ENCODE measurements around the gene ZNF8.
"Not testable (repeated sequence)": the region's sequence is repeated elsewhere in the genome, so short reads cannot be mapped to it uniquely, and the experiment has no call there.

Gene ZNF8

DNA sequence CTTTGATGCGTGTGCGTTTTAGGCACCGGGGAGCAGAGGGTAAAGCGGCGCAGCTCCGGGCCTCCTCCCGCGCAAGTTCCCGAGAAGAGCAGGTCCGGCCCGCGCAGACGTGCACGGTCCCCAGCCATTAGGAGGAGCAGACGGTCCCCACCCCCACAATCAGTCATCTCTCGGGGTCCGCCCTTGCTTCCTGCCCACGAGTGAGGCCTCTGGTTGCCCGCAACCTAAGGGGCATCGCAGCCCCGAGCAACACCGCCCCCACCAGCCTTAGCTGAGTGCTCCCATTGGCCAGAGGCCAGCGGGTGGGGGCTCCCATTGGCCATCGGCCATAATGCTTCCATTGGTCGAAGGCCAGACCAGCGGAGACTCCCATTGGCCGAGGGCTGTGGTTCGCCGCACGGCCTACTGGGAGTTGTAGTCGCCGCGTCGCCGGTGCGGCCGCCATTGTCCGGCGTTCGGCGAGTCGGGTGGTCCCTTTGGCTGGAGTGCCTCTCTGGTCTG is at the start of gene ZNF8:
Gene ZNF8 (plus strand): TSS at position 415 of the 501 bp plus-strand sequence. CDS start 127 bp downstream, outside the sequence.
- peak; percentile 92 to 96 (median 94) for DNase-seq

DNA sequence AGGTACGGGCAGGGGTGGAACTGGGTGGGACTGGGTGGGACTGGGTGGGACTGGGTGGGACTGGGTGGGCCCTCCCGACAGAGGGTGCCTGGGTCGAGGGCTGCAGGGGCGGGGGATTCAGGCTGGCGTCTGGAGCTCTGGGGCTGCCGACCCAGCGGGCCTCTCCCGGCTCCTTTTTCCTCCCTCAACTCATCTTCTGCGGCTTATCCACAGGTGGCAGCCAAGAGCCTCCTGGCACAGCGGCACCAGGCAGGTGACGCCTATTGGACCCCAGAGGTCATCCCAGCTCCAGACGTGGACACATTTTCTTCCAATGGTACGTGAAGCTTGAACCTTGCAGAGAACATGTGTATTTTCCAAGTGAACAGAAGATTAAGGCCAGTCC is 49.5 kb upstream of the ZNF8 start:
- DNase-seq, result no peak

DNA sequence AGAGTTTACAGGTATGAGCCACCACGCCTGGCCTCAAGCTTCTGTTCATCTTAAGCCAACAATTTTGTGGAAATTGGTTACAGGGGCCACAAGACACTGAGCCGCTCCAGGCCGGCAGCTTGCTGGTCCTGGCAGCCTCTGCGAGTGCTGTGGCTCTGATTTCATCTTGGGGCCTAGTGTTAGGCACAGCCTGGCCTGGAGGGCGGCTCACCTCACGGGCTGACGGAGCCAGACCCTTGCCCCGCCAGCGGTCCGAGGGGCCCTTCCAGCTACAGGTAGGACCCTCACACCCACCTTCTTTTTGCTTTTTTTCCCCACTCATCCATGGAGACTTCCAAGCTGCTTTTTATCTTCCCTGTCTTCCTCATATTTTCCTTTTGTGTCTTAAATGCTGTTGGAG is 41.4 kb upstream of the ZNF8 start:
- no peak for DNase-seq

DNA sequence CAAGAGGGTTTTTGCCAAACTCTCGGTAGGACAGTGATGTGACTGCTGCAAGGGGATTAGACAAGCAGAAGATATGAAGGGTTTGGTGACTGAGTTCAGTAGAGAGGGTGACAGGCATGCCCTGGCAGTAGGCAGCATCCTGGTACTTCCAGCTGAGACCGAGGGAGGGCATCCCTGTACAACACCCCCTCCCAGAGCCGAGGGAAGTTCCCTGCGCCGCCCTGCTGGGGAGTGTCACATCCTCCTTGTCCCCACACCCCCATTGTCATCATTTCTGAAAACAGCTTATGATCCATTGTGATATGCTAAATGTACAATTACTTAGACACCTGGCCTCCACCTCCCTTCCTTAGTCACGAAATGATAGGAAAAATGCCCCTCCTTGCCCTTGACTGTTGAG is 35.4 kb upstream of the ZNF8 start:
- DNase-seq, result no peak

DNA sequence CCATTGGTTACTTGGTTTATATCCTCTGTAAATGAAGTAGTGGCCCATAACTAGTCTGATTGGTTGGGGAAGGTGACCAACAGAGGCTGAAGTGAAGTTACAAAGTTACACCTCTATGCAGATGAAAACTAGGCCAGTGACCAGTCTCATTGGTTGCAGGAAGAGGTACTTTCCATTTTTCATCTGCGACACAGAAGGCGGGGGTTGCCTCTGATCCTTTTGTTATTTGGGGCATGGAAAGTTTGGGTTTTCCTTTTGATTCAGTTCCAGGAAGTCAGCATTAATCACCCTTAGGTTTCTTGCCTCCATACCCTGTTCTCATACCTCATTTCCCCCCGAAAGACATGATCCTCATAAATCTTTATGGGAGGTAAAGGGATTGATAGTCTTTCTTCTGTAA is 29.9 kb upstream of the ZNF8 start:
- no peak for DNase-seq

DNA sequence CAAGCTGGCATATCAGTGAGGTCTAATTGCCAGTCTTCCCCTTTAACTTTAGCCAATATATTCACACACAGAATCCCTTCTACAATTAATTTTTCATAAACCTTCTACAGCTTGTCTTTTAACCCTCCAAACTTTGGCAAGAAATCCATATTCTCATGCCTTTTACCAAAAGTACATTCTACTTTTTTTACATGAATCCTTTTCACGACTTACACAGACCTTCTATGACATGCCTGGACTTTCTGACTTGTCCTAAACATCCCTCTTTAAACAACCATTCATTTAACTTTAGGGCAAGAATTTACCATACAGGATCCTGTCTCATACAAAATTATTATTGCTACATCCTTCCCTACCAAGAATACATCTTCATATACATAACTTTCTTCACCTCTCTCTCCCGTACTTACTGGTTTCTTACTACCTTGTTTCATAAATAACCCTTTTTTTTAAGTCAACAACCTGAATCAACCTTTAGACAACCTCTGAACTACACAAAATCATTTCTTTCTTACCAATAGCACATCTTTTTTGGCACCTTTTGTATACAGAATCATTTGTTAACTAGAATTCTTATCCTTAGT is 26.6 kb upstream of the ZNF8 start:
- no peak for DNase-seq

DNA sequence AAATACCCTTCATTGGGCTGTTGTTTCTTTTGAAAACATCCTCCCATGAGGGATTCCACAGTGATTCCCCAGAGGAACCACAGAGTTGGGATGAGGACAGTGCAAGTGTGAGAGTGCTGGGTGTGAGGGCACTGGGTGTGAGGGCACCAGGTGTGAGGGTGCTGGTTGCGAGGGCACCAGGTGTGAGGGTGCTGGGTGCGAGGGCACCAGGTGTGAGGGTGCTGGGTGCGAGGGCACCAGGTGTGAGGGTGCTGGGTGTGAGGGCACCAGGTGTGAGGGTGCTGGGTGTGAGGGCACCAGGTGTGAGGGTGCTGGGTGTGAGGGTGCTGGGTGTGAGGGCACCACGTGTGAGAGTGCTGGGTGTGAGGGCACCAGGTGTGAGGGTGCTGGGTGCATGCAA is 20.5 kb upstream of the ZNF8 start:
- DNase-seq, result not testable (repeated sequence)

DNA sequence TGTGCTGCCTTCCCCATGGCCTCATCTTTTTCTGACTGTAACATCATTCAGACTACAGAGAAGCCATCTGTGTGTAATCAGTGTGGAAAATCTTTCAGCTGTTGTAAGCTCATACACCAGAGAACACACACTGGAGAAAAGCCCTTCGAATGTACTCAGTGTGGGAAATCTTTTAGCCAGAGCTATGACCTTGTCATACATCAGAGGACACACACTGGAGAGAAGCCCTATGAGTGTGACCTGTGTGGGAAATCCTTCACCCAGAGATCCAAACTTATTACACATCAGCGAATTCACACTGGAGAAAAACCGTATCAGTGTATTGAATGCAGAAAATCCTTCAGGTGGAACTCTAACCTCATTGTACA is 17.2 kb upstream of the ZNF8 start:
- no peak for DNase-seq

DNA sequence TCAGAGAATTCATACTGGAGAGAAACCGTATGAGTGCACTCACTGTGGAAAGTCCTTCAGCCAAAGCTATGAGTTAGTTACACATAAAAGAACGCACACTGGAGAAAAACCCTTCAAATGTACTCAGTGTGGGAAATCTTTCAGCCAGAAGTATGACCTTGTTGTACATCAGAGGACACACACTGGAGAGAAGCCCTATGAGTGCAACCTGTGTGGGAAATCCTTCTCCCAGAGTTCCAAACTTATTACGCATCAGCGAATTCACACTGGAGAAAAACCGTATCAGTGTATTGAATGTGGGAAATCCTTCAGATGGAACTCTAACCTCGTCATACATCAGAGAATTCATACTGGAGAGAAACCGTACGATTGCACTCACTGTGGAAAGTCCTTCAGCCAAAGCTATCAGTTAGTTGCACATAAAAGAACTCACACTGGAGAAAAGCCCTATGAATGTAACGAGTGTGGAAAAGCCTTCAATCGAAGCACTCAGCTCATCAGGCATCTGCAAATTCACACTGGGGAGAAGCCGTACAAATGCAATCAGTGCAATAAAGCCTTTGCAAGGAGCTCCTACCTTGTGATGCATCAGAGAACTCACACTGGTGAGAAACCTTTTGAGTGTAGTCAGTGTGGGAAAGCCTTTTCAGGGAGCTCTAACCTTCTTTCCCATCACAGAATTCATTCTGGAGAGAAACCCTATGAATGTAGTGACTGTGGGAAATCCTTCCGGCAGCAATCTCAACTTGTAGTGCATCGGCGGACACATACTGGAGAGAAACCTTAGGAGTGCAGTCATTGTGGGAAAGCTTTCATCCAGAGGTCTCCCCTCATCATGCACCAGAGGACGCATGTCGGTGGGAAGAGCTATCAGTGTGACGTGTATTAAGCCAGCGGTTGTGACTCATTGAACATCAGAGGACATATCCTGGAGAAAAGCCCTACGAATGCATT is 16.5 kb upstream of the ZNF8 start:
- DNase-seq, result no peak

DNA sequence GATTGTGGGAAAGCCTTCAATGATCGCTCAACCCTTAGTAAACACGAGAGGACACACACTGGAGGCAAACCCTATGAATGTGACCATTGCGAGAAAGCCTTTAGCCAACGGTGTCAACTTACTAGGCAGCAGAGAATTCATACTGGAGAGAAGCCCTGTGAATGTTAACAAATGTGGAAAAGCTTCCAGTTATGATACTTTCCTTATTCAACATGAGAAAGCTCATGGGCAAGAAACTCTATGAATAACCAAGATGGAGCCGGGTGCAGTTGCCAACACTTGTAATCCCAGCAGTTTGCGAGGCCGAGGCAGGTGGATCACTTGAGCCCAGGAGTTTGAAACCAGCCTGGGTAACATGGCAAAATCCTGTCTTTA is 15.8 kb upstream of the ZNF8 start:
- no peak for DNase-seq

DNA sequence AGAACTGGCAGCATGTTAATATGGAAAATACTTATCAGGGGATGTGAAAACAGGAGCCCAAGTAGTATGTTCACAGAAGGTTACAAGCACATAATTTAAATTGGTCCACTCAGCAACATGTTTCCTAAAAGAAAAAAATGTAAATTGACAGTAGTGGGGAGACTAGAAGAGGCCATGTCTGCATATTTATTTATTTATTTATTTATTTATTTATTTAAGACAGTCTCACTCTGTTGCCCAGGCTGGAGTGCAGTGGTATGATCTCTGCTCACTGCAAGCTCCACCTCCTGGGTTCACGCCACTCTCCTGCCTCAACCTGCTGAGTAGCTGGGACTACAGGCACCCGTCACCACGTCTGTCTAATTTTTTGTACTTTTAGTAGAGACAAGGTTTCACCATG is 13.7 kb upstream of the ZNF8 start:
- DNase-seq, result no peak

DNA sequence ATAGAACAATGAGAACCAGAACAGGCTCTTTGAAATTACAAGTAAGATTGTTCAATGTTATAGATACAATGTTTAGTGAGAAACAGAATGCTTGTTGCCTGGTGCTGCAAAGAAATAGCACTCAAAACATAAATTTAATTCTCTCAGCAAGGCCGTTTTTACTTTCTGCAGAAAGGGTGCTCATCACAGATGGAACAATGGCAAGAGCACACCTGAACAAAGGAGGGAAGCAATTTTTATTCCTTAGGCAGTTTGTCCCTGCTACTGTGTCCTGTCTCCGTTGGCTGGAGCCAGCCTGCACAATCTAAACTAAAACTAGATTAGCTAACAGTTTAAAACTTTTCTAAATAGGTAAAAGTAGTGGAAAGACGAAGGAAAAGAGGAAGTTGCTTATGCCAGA is 10.4 kb upstream of the ZNF8 start:
- DNase-seq, result no peak

DNA sequence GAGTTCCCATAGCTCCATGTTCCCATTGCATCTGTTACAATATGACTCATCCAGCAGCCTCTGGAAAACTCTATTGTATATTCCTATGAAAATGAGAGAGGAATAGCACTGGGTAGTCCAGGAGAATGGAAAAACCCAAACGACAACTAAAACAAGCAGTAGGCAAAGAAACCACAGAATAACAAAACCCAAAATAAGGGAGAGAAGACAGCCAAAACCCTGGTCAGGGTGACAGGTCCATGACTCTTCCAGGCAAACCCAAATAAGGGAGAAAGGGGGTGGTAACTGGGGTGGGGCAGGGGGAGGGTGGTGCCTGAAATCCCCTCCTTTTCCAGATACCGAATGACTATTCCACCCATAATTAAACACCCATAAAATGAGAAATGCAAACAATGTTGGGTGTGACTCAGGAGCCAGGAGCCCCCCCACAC is 4.0 kb upstream of the ZNF8 start:
- no peak for DNase-seq

DNA sequence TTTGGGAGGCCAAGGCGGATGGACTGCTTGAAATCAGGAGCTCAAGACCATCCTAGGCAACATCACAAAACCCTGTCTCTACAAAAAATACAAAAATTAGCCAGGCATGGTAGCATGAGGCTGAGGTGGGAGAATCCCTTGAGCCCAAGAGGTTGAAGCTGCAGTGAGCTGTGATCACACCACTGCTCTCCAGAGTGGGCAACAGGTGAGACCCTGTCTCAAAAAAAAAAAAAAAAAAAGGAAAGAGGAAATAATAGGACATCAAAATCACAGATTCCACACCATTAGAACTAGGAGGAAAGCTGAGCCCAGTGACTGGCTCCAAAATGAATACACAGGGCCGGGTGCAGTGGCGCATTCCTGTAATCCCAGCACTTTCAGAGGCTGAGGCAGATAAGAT is 3.2 kb upstream of the ZNF8 start:
- no peak for DNase-seq

DNA sequence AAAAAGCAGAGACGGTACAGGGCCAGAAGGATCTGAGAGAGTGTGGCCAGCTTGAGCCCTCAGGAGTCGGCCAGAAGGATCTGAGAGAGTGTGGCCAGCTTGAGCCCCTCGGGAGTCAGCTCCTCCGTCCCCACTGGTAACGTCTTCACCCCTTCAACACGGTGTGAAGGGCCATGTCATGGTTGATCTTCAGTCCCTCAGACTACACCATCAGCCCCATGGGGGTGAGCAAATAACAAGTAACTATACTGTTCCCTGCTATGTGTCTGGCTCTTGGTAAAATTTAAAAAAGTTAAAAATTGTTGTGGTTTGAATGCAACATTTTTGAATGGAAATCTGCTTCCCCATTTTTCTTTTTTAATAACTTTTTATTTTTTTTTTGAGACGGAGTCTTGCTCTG is 1.6 kb upstream of the ZNF8 start:
- DNase-seq, result no peak

DNA sequence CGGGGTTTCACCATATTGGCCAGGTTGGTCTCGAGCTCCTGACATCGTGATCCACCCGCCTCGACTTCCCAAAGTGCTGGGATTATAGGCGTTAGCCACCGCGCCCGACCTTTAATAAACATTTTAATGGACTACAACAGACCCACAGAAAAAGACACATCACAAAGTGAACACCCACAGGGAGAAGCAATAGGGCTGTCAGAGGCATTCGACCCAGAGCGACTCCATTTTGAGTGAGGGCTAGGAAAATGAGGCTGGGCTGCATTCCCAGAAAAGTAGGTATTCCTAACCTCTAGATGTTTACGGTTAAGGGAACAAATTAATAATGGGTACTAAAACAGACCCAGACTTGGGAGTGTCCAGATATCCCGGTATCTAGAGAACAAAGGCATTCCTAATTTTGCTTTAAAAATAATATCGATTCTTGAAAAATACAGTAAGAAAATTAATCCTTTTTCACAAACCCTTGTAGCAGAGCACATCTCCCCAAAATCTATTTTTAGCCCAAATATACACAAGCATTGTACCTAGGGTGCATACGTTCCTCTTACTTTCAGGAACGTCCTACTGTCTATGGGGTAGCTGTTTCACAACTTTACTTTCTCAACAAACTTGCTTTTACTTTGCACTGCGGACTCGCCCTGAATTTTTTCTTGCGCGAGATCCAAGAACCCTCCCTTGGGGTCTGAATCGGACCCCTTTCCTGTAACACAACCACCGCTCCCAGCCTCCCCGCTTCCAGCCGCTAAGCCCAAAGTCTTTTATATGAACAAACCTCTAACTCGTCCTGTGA is 811 bp upstream of the ZNF8 start:
- no peak for DNase-seq

DNA sequence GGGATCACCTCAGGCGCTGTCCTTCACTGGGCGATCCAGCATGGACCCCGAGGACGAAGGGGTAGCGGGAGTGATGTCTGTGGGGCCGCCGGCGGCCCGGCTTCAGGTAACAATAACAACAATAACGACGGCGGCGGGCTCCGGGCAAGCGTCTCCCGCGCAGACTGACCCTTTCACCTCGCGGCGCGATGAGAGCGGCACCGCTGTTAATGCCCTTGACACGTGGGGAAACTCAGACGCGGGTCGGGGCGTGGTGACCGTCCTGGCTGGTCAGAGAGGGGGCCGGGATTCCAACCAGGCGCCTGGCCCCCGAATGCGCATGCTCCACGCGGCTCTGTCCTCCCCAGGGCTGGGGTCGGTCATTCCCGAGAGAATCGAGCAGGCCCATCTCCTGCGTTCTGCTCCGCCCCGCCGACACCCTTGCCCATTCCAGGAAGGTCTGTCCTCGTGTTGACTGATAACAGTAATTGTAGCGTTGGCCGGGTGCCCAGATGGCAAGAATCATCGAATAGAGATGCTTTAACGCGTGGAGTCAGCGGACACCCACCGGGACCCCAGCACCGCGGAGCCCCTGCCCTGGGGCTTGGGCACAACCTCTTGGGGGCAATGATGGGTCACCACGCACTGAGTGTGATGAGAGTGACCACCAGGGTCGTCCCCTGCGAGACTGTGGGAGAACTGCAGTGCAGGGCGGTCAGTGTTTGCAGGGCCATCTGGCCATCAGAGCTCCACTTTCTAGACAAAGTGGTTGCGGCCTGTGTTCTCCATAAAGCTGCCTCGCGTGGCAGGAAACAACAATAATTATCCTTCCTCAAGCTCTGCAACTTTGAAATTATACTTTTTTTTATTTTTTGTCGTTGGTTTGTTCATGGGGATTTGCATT is 528 bp downstream of the ZNF8 start:
- peak in 3 of 4 experiments; percentile 2 to 29 (median 18) for DNase-seq

DNA sequence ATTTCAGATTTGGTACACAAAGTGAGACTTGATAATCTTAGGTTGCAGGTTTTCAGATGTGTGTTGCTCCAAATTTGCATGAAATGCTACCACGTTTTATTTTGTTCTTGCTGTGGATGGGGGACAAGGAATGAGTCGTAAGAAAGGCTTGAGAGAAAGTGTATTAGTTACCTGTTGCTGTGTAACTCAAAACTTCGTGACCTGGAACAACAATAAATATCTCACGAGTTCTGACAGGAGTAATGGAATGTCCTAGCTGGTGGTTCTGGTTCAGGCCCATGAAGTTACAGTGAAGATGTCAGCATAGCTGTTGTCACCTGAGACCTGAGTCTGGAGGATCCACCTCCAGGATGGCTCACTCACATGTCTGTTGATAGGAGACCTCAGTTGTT is 1.2 kb downstream of the ZNF8 start:
- no peak for DNase-seq

DNA sequence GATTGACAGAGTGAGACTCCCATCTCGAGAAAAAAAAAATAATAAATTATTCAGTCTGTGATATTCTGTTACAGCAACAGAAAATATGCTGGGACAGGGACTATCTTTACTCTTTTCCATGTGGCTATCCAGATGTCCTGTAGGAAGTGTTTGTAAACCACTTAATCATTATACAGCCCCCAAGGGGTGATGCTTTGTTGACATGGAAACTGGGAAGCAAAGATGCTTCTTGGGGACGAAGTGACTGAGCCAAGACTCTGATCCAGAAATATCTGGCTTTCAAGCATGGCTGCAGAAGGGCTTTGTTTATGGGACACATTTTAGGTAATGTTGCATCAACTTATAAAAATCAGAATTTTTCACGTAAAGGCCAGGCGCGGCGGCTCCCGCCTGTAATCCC is 5.4 kb downstream of the ZNF8 start:
- DNase-seq, result no peak

DNA sequence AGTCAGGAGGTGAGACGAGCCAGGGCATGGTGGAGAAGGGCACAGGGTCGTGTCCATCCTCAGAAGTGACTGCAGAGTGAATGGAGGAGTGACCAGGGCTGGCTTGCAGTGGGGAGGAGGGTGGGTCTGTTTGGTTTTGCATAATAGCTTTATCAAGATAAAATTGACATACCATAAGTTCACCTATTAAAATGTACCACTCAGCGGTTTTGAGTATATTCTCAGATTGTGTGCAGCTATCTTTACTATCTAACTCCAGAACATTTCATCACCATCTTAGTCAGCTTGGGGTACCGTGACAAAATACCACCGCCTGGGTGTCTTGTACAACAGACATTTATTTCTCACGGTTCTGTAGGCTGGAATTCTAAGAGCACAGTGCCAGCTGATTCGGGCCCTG is 13.2 kb downstream of the ZNF8 start:
- DNase-seq, result no peak

DNA sequence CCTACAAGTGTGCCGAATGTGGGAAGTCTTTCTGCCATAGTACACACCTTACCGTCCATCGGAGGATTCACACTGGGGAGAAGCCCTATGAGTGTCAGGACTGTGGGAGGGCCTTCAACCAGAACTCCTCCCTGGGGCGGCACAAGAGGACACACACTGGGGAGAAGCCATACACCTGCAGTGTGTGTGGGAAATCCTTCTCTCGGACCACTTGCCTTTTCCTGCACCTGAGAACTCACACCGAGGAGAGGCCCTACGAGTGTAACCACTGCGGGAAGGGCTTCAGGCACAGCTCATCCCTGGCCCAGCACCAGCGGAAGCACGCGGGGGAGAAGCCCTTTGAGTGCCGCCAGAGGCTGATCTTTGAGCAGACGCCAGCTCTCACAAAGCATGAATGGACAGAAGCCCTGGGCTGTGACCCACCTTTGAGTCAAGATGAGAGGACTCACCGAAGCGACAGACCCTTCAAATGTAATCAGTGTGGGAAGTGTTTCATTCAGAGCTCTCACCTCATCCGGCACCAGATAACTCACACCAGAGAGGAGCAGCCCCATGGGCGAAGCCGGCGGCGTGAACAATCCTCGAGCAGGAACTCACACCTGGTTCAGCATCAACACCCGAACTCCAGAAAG is 16.1 kb downstream of the ZNF8 start:
- no peak for DNase-seq

DNA sequence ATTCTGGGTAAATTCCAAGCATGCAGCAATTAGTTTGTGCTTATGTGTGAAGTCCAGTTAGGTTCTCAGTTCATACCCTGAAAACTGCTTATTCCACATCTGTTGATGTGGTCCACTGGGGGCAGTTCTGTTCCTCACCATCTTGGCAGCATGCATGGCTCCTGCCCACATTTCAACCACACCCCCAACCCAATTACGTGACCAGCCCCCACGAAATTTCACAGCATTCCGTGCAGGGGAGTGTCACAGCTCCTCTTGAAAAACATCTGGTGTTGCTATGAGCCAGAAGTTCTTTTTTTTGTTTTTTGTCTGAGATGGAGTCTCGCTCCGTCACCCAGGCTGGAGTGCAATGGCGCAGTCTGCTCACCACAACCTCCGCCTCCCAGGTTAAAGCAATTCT is 17.3 kb downstream of the ZNF8 start:
- DNase-seq, result no peak

All from activated CD4-positive, CD25-positive, alpha-beta regulatory T cell (primary cell).